ENCODE results near the gene MTMR11. TPM values are rescaled to one million over a fixed set of nuclear protein-coding genes. Genes with fewer than 3 reads are reported as not detected.

Gene MTMR11
- total and polyA plus RNA-seq, 2 of the 13 experiments (the other 11 are each of a cell fraction or from before 2014, with no cell fraction given), result 0.49 to 2.8 TPM

DNA sequence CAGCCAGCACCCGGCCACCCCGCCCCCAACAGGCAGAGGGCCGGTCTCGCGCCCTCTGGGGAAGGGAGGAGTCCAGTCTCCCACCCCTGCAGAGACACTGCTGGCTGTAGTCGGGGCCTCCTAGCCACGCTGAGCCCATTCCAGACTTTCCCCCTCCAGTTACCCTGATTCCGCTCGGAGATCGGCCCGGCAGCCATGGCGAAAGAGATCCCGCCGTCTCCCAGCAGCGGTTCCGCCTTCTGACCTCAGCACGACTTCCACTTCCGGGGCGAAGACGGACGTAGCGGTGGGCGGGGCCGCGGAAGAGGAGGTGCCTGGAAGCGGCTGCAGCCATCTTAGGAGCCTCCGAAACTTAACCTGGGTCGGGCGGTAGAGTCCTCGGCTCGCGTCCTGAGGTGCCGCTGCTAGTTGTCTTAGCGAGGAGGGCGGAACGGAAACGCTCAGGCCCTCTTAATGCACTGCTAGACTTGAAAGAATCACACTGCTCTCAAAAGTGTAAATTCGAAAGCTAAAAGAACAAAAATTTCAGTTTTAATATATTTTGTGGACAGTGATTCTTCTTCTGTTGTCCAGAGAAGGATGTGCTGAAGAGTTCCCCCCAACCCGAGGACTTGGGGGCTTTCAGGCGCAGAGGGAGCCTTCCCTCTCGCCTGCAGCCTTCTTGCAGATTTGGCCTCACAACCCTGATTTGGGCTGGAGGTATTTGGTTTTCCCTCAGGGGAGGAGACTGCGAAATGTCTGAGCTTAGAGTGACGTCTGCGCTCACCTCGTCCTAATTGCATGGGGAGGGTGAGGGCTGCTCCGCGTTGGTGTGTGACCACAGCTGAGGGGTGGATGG, 8.9 kb downstream of the MTMR11 start, which contains the start of gene SF3B4 (continued):
- TF ChIP-seq MXD4 (CRISPR knock-in tag; IDR thresholded peaks at IDR 0.05) (no peak), SIN3B (IDR thresholded peaks at IDR 0.05; ENCODE audit: low read length) (peak; percentile 53), SOX6 (IDR thresholded peaks at IDR 0.05) (no peak), SOX6 (CRISPR knock-in tag; IDR thresholded peaks at IDR 0.05) (peak; percentile 59), RXRB (CRISPR knock-in tag; IDR thresholded peaks at IDR 0.05; ENCODE audit: borderline replicate concordance) (peak; percentile 47; the same call in 1 of the 2 replicates), SP1 (IDR thresholded peaks at IDR 0.05) (no peak), SP1 (CRISPR knock-in tag; IDR thresholded peaks at IDR 0.05) (peak; percentile 93), HCFC1 (IDR thresholded peaks at IDR 0.05; ENCODE audit: low read depth, low read length) (peak; percentile 69), ZNF749 (CRISPR knock-in tag; IDR thresholded peaks at IDR 0.05; ENCODE audit: borderline replicate concordance) (0 out of 2 replicates have a peak, but pooled peaks have one; percentile 68), NFKB2 (CRISPR knock-in tag; IDR thresholded peaks at IDR 0.05; ENCODE audit: borderline replicate concordance) (peak; percentile 63; the same call in 1 of the 2 replicates), FOSL2 (CRISPR knock-in tag; IDR thresholded peaks at IDR 0.05) (peak; percentile 63), ZFP62 (CRISPR knock-in tag; IDR thresholded peaks at IDR 0.05) (no peak), NFYC (CRISPR knock-in tag; IDR thresholded peaks at IDR 0.05) (0 out of 2 replicates have a peak, but pooled peaks have one; percentile 43), KLF12 (CRISPR knock-in tag; IDR thresholded peaks at IDR 0.05; ENCODE audit: borderline replicate concordance) (0 out of 2 replicates have a peak, but pooled peaks have one; percentile 48), REL (CRISPR knock-in tag; conservative IDR thresholded peaks at IDR 0.05) (0 out of 2 replicates have a peak, but pooled peaks have one; percentile 27), ZNF652 (CRISPR knock-in tag; IDR thresholded peaks at IDR 0.05; ENCODE audit: borderline replicate concordance, low read depth) (0 out of 2 replicates have a peak, but pooled peaks have one; percentile 6), ZNF616 (CRISPR knock-in tag; IDR thresholded peaks at IDR 0.05; ENCODE audit: low read depth) (no peak), PHF5A (CRISPR knock-in tag; IDR thresholded peaks at IDR 0.05; ENCODE audit: low read depth, unreplicated experiment) (peak; percentile 63), ZNF354B (CRISPR knock-in tag; IDR thresholded peaks at IDR 0.05) (0 out of 2 replicates have a peak, but pooled peaks have one; percentile 39)
- TF ChIP-seq, protein P1, sequence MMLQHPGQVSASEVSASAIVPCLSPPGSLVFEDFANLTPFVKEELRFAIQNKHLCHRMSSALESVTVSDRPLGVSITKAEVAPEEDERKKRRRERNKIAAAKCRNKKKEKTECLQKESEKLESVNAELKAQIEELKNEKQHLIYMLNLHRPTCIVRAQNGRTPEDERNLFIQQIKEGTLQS (CRISPR knock-in tag; IDR thresholded peaks at IDR 0.05), result no peak
- TF ChIP-seq, protein P2, sequence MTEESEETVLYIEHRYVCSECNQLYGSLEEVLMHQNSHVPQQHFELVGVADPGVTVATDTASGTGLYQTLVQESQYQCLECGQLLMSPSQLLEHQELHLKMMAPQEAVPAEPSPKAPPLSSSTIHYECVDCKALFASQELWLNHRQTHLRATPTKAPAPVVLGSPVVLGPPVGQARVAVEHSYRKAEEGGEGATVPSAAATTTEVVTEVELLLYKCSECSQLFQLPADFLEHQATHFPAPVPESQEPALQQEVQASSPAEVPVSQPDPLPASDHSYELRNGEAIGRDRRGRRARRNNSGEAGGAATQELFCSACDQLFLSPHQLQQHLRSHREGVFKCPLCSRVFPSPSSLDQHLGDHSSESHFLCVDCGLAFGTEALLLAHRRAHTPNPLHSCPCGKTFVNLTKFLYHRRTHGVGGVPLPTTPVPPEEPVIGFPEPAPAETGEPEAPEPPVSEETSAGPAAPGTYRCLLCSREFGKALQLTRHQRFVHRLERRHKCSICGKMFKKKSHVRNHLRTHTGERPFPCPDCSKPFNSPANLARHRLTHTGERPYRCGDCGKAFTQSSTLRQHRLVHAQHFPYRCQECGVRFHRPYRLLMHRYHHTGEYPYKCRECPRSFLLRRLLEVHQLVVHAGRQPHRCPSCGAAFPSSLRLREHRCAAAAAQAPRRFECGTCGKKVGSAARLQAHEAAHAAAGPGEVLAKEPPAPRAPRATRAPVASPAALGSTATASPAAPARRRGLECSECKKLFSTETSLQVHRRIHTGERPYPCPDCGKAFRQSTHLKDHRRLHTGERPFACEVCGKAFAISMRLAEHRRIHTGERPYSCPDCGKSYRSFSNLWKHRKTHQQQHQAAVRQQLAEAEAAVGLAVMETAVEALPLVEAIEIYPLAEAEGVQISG (CRISPR knock-in tag; IDR thresholded peaks at IDR 0.05), result peak; percentile 90
- TF ChIP-seq, protein P3, sequence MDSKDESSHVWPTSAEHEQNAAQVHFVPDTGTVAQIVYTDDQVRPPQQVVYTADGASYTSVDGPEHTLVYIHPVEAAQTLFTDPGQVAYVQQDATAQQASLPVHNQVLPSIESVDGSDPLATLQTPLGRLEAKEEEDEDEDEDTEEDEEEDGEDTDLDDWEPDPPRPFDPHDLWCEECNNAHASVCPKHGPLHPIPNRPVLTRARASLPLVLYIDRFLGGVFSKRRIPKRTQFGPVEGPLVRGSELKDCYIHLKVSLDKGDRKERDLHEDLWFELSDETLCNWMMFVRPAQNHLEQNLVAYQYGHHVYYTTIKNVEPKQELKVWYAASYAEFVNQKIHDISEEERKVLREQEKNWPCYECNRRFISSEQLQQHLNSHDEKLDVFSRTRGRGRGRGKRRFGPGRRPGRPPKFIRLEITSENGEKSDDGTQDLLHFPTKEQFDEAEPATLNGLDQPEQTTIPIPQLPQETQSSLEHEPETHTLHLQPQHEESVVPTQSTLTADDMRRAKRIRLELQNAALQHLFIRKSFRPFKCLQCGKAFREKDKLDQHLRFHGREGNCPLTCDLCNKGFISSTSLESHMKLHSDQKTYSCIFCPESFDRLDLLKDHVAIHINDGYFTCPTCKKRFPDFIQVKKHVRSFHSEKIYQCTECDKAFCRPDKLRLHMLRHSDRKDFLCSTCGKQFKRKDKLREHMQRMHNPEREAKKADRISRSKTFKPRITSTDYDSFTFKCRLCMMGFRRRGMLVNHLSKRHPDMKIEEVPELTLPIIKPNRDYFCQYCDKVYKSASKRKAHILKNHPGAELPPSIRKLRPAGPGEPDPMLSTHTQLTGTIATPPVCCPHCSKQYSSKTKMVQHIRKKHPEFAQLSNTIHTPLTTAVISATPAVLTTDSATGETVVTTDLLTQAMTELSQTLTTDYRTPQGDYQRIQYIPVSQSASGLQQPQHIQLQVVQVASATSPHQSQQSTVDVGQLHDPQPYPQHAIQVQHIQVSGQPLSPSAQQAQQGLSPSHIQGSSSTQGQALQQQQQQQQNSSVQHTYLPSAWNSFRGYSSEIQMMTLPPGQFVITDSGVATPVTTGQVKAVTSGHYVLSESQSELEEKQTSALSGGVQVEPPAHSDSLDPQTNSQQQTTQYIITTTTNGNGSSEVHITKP (CRISPR knock-in tag; IDR thresholded peaks at IDR 0.05; ENCODE audit: low read depth), result 0 out of 2 replicates have a peak, but pooled peaks have one; percentile 19
- TF ChIP-seq, protein P4, sequence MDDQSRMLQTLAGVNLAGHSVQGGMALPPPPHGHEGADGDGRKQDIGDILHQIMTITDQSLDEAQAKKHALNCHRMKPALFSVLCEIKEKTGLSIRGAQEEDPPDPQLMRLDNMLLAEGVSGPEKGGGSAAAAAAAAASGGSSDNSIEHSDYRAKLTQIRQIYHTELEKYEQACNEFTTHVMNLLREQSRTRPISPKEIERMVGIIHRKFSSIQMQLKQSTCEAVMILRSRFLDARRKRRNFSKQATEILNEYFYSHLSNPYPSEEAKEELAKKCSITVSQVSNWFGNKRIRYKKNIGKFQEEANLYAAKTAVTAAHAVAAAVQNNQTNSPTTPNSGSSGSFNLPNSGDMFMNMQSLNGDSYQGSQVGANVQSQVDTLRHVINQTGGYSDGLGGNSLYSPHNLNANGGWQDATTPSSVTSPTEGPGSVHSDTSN (CRISPR knock-in tag; IDR thresholded peaks at IDR 0.05; ENCODE audit: borderline replicate concordance), result peak; percentile 56; the same call in 1 of the 2 replicates
